Gastrocnemius medialis (tissue), 4 donors: ENCODE data around the gene OR52W1. TPM values are rescaled to one million over a fixed set of nuclear protein-coding genes. Genes with fewer than 3 reads are reported as not detected.

ENCODE experiments used
- ATAC-seq, 2 donors: fragments of 150-250 bp; one replicate each; pipeline ENCODE4 v1.9.1; 2016
- DNase-seq, 2 donors: peaks; one replicate each; pipeline ENCODE4 v3.0.0-alpha.2; 2019
- H3K27ac ChIP-seq, 4 donors: fragments of 200-600 bp; sonication (generic); 1 replicate in 1 of 4; 2 replicates in 3 of 4; pipeline ENCODE4 v1.5.1; 2016 to 2018; ENCODE audit warnings: mild to moderate bottlenecking in 2 of 4, moderate library complexity in 1 of 4
- H3K27me3 ChIP-seq, 3 donors: fragments of 200-600 bp; sonication (generic) in 2 of 3; 1 replicate in 1 of 3; 2 replicates in 2 of 3; pipeline versions ENCODE4 v1.5.1 to v1.6.0; 2016 to 2019; ENCODE audit warnings: mild to moderate bottlenecking in 1 of 3, moderate library complexity in 1 of 3
- H3K36me3 ChIP-seq, 2 donors: fragments of 200-600 bp; sonication (generic) in 1 of 2; one replicate each; pipeline ENCODE4 v1.5.1; 2017 to 2018
- H3K4me1 ChIP-seq, 2 donors: fragments of 200-600 bp; sonication (generic) in 1 of 2; one replicate each; pipeline ENCODE4 v1.5.1; 2016 to 2017; ENCODE audit warnings: mild to moderate bottlenecking in 2 of 2
- H3K4me3 ChIP-seq, 4 donors: fragments of 200-600 bp; sonication (generic) in 3 of 4; 1 replicate in 1 of 4; 2 replicates in 3 of 4; pipeline ENCODE4 v1.5.1; 2016 to 2019; ENCODE audit warnings: mild to moderate bottlenecking in 2 of 4
- H3K9me3 ChIP-seq, 3 donors: fragments of 200-600 bp; sonication (generic) in 2 of 3; 1 replicate in 1 of 3; 2 replicates in 2 of 3; pipeline ENCODE4 v1.5.1; 2016 to 2019
- POLR2A ChIP-seq, 2 donors: fragments of 450-650 bp; IDR thresholded peaks; one replicate each; pipeline ENCODE4 v1.6.1; 2017; ENCODE audit warnings: antibody characterized with exemption in 2 of 2, mild to moderate bottlenecking in 2 of 2, moderate library complexity in 2 of 2
- in situ Hi-C, 4 donors: fragments of 200-750 bp; cut with MboI; loops; one replicate each; pipeline versions ENCODE4 v1.15.0 to v1.8.0; 2017; ENCODE audit warnings: low sequenced_read_pairs in 4 of 4
- intact Hi-C: fragments of 100-400 bp; cut with DNase I; formaldehyde crosslinking; loops from one replicate; pipeline ENCODE4 v1.15.1; 2023; ENCODE audit warnings: low total_unique reads
- total RNA-seq, 4 donors: library from RNA; depleted of rRNA; stranded (reverse); fragments of >200 nt; gene quantifications; one replicate each; pipeline versions ENCODE4 v1.1.0 to v1.2.3, GENCODE V29; 2016
- TF ChIP-seq, protein P1 (sequence below), 5 experiments: fragments of 450-650 bp in 3 of 5; fragments of 200-600 bp in 2 of 5; sonication (generic) in 2 of 5; IDR thresholded peaks in 4 of 5; conservative IDR thresholded peaks in 1 of 5; 1 replicate in 4 of 5; 2 replicates in 1 of 5; pipeline ENCODE4 v1.5.1; 2016 to 2019; ENCODE audit warnings: antibody characterized with exemption in 5 of 5, mild to moderate bottlenecking in 3 of 5, moderate library complexity in 3 of 5

OR52W1 gene
- total RNA-seq, 4 donors from 2014 or later, result not detected

DNA sequence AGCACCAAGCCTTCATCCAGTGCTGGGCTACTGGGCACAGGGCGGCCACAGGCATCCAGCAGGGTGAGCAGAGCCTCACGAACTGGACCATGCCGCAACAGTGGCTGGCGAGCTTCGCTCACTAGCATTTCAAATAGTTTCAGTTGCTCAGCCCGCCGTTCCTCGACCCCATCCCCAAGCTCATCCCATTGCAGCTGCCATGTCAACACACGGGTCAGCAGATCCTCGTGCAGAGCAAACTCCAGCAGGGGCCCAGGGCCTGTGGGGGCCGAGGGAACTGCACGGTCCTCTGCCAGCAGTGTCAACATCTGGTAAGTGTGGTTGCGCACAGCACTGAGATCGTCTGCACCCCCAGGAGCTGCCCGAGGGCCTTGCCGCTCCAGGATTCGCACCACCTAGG is 24.8 kb downstream of the OR52W1 start:
- no peak overlapping the region for H3K4me3 ChIP-seq
- no peak for ATAC-seq
- H3K4me1 ChIP-seq, result peaks cover 8 to 10% of the 10 kb centered on the region in 2 donors
- no peak overlapping the region for H3K27ac ChIP-seq
- DNase-seq, result no peak
- peaks cover 0 to 53% of the 10 kb centered on the region in 2 donors for H3K36me3 ChIP-seq
- TF ChIP-seq, protein P1, sequence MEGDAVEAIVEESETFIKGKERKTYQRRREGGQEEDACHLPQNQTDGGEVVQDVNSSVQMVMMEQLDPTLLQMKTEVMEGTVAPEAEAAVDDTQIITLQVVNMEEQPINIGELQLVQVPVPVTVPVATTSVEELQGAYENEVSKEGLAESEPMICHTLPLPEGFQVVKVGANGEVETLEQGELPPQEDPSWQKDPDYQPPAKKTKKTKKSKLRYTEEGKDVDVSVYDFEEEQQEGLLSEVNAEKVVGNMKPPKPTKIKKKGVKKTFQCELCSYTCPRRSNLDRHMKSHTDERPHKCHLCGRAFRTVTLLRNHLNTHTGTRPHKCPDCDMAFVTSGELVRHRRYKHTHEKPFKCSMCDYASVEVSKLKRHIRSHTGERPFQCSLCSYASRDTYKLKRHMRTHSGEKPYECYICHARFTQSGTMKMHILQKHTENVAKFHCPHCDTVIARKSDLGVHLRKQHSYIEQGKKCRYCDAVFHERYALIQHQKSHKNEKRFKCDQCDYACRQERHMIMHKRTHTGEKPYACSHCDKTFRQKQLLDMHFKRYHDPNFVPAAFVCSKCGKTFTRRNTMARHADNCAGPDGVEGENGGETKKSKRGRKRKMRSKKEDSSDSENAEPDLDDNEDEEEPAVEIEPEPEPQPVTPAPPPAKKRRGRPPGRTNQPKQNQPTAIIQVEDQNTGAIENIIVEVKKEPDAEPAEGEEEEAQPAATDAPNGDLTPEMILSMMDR (IDR thresholded peaks at IDR 0.05 in 4 of 5, conservative IDR thresholded peaks at IDR 0.05 in 1 of 5), result no peak
- TF ChIP-seq POLR2A (IDR thresholded peaks at IDR 0.05), result no peak
- H3K9me3 ChIP-seq, result no peaks in the 10 kb centered on the region
- in situ Hi-C loops, result no loop called here
- no peaks in the 10 kb centered on the region for H3K27me3 ChIP-seq
- intact Hi-C loops, result no loop called here

DNA sequence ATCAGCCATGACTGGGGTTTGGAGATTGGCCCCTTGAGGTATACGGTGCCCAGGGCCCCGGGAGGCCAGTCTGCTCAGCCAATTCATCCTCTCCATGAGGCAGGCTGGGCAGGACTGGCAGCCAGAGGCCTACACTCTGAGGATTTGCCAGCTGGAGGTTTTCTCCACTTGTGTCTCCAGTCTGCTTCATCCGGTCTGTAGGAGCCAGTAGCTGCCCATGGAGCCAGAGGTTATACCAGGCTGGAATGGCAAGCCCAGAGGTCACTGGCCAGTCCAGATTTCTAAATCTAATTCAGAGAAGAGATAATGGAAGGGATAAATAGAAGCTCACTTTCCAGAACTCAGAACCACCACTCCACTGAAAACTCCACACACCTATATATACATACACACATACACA is 25.4 kb downstream of the OR52W1 start:
- H3K4me1 ChIP-seq, result peaks cover 8 to 10% of the 10 kb centered on the region in 2 donors
- TF ChIP-seq, protein P1 (IDR thresholded peaks at IDR 0.05 in 4 of 5, conservative IDR thresholded peaks at IDR 0.05 in 1 of 5), result no peak
- TF ChIP-seq POLR2A (IDR thresholded peaks at IDR 0.05), result no peak
- H3K27ac ChIP-seq, result no peak overlapping the region
- H3K9me3 ChIP-seq, result no peaks in the 10 kb centered on the region
- H3K4me3 ChIP-seq, result no peak overlapping the region
- H3K36me3 ChIP-seq, result peaks cover 0 to 48% of the 10 kb centered on the region in 2 donors
- in situ Hi-C loops, result no loop called here
- ATAC-seq, result no peak
- H3K27me3 ChIP-seq, result no peaks in the 10 kb centered on the region
- intact Hi-C loops, result no loop called here
- DNase-seq, result no peak

DNA sequence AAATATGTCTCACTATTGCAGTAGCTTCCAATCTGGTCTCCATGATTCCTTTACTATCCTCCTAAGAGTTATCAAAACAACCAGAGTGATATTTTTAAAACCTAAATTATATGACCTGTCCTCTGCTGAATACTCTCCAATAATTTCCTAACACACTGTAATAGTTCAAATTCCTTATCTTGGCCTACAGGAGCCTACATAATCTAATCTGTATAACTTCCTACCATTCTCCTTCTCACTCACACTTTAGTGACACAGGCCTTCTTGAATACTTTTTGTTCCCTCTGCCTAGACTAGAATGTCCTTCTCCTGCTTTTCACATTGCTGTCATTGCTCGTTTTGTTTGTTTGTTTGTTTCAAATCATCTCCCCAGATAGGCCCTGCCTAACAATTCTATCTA is 26.0 kb downstream of the OR52W1 start:
- Histone ChIP-seq H3K36me3 (peaks cover 0 to 43% of the 10 kb centered on the region in 2 donors), H3K4me3 (no peak overlapping the region), H3K4me1 (peaks cover 8 to 10% of the 10 kb centered on the region in 2 donors), H3K27ac (no peak overlapping the region), H3K27me3 (no peaks in the 10 kb centered on the region), H3K9me3 (no peaks in the 10 kb centered on the region)
- ATAC-seq (no peak), DNase-seq (no peak)
- intact Hi-C loops, result no loop called here
- in situ Hi-C loops, result loop anchor here (25.0 kb wide), 2 partner anchors 137 to 262 kb away; partner anchors contain the start of genes ARFIP2 (in 3 of the 4), DNHD1 (in 3 of the 4) and TIMM10B (in 3 of the 4)
- TF ChIP-seq POLR2A (IDR thresholded peaks at IDR 0.05), result no peak
- TF ChIP-seq, protein P1 (IDR thresholded peaks at IDR 0.05 in 4 of 5, conservative IDR thresholded peaks at IDR 0.05 in 1 of 5), result no peak

DNA sequence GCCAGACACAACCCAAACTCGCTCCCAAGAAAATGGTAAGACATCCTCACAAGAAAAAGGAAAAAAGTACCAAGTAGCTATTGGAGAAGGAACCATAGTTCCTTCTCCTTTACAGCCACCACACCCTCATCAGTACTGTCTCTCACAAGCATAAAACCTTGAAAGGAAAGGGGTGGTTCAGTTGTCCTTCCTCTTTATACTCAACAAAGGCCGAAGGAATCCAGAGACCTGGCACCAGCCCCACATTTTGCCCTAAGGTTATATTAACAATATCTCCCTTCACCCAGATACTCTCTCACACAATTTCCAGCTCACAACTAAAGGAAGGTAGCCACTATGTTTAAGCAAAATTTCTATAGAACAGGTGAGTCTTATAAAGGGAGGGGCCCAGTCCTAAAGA is 26.9 kb downstream of the OR52W1 start:
- no peaks in the 10 kb centered on the region for H3K9me3 ChIP-seq
- no peak overlapping the region for H3K27ac ChIP-seq
- no peak for ATAC-seq
- in situ Hi-C loops (loop anchor here (25.0 kb wide), 2 partner anchors 136 to 261 kb away; partner anchors contain the start of genes ARFIP2 (in 3 of the 4), DNHD1 (in 3 of the 4) and TIMM10B (in 3 of the 4)), intact Hi-C loops (no loop called here)
- no peak overlapping the region for H3K4me3 ChIP-seq
- TF ChIP-seq POLR2A (IDR thresholded peaks at IDR 0.05), result no peak
- TF ChIP-seq, protein P1 (IDR thresholded peaks at IDR 0.05 in 4 of 5, conservative IDR thresholded peaks at IDR 0.05 in 1 of 5), result no peak
- DNase-seq, result no peak
- H3K4me1 ChIP-seq, result peaks cover 8 to 10% of the 10 kb centered on the region in 2 donors
- peaks cover 0 to 34% of the 10 kb centered on the region in 2 donors for H3K36me3 ChIP-seq
- no peaks in the 10 kb centered on the region for H3K27me3 ChIP-seq

DNA sequence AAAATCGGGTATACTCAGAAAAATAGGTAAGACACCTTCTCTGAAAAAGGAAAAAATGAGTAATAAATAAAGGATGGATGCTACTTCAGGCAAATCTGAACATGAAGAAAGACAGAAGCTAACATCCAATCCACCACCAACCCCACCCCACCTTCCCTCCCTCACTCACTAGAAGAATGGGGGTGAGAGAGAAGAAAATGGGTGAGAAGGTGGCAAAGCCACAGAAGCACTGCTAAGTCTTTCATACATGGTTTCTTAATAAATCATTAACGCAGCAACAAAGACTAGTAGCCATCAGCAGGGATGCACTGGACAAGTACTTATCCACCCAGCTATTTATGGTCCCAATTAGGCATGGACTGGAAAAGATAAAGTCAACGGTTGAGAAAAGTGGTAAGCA is 29.5 kb downstream of the OR52W1 start:
- no peak overlapping the region for H3K27ac ChIP-seq
- in situ Hi-C loops (loop anchor here (25.0 kb wide), 2 partner anchors 134 to 259 kb away; partner anchors contain the start of genes ARFIP2 (in 3 of the 4), DNHD1 (in 3 of the 4) and TIMM10B (in 3 of the 4)), intact Hi-C loops (no loop called here)
- no peak for ATAC-seq
- H3K4me1 ChIP-seq, result peaks cover 17 to 21% of the 10 kb centered on the region in 2 donors
- H3K9me3 ChIP-seq, result no peaks in the 10 kb centered on the region
- TF ChIP-seq POLR2A (IDR thresholded peaks at IDR 0.05), result no peak
- TF ChIP-seq, protein P1 (IDR thresholded peaks at IDR 0.05 in 4 of 5, conservative IDR thresholded peaks at IDR 0.05 in 1 of 5), result no peak
- peaks cover 0 to 8% of the 10 kb centered on the region in 2 donors for H3K36me3 ChIP-seq
- no peak for DNase-seq
- H3K27me3 ChIP-seq, result no peaks in the 10 kb centered on the region
- no peak overlapping the region for H3K4me3 ChIP-seq
